H9 (cell line): Measurements from ENCODE around the gene TRIM7. TPM values are rescaled to one million over a fixed set of nuclear protein-coding genes. Genes with fewer than 3 reads are reported as not detected.

Experiments
- DNase-seq: peaks from one replicate; pipeline ENCODE4 v3.0.0-alpha.2; 2017
- H2AFZ ChIP-seq: one replicate; pipeline ENCODE4 v1.6.1; 2013; ENCODE audit warnings: mild to moderate bottlenecking, low read length, control low read depth, moderate library complexity
- H2AK5ac ChIP-seq: 2 replicates; pipeline ENCODE4 v1.6.1; 2013; ENCODE audit warnings: low read length, control low read depth, mixed read lengths; ENCODE audit not compliant: insufficient read length
- H2BK120ac ChIP-seq: one replicate; pipeline ENCODE4 v1.6.1; 2013; ENCODE audit warnings: low read depth, mild to moderate bottlenecking, low read length, control low read depth, inconsistent platforms; ENCODE audit not compliant: poor library complexity, severe bottlenecking
- H2BK12ac ChIP-seq: 2 replicates; pipeline ENCODE4 v1.6.1; 2013; ENCODE audit warnings: low read length, control low read depth, mixed read lengths, low read depth; ENCODE audit not compliant: insufficient read length
- H2BK15ac ChIP-seq: 2 replicates; pipeline ENCODE4 v1.6.1; 2013; ENCODE audit warnings: low read depth, low read length, control low read depth
- H2BK20ac ChIP-seq: one replicate; pipeline ENCODE4 v1.6.1; 2013; ENCODE audit warnings: low read depth, mild to moderate bottlenecking, low read length, control low read depth, inconsistent platforms; ENCODE audit not compliant: poor library complexity, severe bottlenecking
- H2BK5ac ChIP-seq: 2 replicates; pipeline ENCODE4 v1.6.1; 2013; ENCODE audit warnings: low read length, control low read depth, mixed read lengths; ENCODE audit not compliant: insufficient read length
- H3K14ac ChIP-seq: 2 replicates; pipeline ENCODE4 v1.6.1; 2013; ENCODE audit warnings: low read length, control low read depth; ENCODE audit not compliant: insufficient read depth
- H3K18ac ChIP-seq: 2 replicates; pipeline ENCODE4 v1.6.1; 2013; ENCODE audit warnings: low read depth, mild to moderate bottlenecking, mixed read lengths, low read length, control low read depth; ENCODE audit not compliant: insufficient read length
- H3K23ac ChIP-seq: 2 replicates; pipeline ENCODE4 v1.6.1; 2013; ENCODE audit warnings: low read length, control low read depth, mixed read lengths, low read depth; ENCODE audit not compliant: insufficient read length
- H3K23me2 ChIP-seq: 2 replicates; pipeline ENCODE4 v1.6.1; 2013; ENCODE audit warnings: low read depth, mild to moderate bottlenecking, mixed read lengths, low read length, control low read depth; ENCODE audit not compliant: insufficient read length, poor library complexity, severe bottlenecking
- H3K27ac ChIP-seq: 2 replicates; pipeline ENCODE4 v1.5.1; 2013; ENCODE audit warnings: low read length, control low read depth, mixed read lengths, low read depth; ENCODE audit not compliant: insufficient read length
- H3K27me3 ChIP-seq: 2 replicates; pipeline ENCODE4 v1.6.1; 2013; ENCODE audit warnings: low read length, control low read depth, inconsistent platforms; ENCODE audit not compliant: insufficient read depth
- H3K4ac ChIP-seq: 2 replicates; pipeline ENCODE4 v1.6.1; 2013; ENCODE audit warnings: low read depth, mild to moderate bottlenecking, control low read depth, inconsistent platforms, low read length, moderate library complexity
- H3K4me1 ChIP-seq: 2 replicates; pipeline ENCODE4 v1.6.1; 2013; ENCODE audit warnings: low read length, control low read depth, inconsistent platforms; ENCODE audit not compliant: insufficient read depth
- H3K4me2 ChIP-seq: 2 replicates; pipeline ENCODE4 v1.6.1; 2013; ENCODE audit warnings: low read length, control low read depth, mixed read lengths; ENCODE audit not compliant: insufficient read length, insufficient read depth
- H3K56ac ChIP-seq: 2 replicates; pipeline ENCODE4 v1.6.1; 2013; ENCODE audit warnings: low read depth, mild to moderate bottlenecking, mixed read lengths, low read length, control low read depth; ENCODE audit not compliant: insufficient read length
- H3K79me1 ChIP-seq: 2 replicates; pipeline ENCODE4 v1.6.1; 2013; ENCODE audit warnings: low read depth, mild to moderate bottlenecking, moderate library complexity, low read length, control low read depth, inconsistent platforms; ENCODE audit not compliant: insufficient read depth, poor library complexity, severe bottlenecking
- H3K79me2 ChIP-seq: 2 replicates; pipeline ENCODE4 v1.6.1; 2013; ENCODE audit warnings: low read length, control low read depth, inconsistent platforms; ENCODE audit not compliant: insufficient read depth
- H3K9ac ChIP-seq: 2 replicates; pipeline ENCODE4 v1.6.1; 2013; ENCODE audit warnings: low read length, control low read depth, mixed read lengths; ENCODE audit not compliant: insufficient read length; ENCODE audit errors: extremely low read depth
- H3K9me3 ChIP-seq: one replicate; pipeline ENCODE4 v1.6.1; 2013; ENCODE audit warnings: low read depth, low read length, inconsistent platforms; ENCODE audit not compliant: control insufficient read depth
- H3T11ph ChIP-seq: one replicate; pipeline ENCODE4 v1.6.1; 2013; ENCODE audit warnings: mild to moderate bottlenecking, low read length, control low read depth, inconsistent platforms
- H4K20me1 ChIP-seq: one replicate; pipeline ENCODE4 v1.6.1; 2013; ENCODE audit not compliant: control insufficient read depth, insufficient read length, insufficient read depth
- H4K5ac ChIP-seq: 2 replicates; pipeline ENCODE4 v1.6.1; 2013; ENCODE audit warnings: low read depth, mild to moderate bottlenecking, mixed read lengths, low read length, control low read depth; ENCODE audit not compliant: insufficient read length
- H4K8ac ChIP-seq: replicated peaks from 2 replicates; pipeline ENCODE4 v1.6.1; 2013; ENCODE audit warnings: low read length, control low read depth, mixed read lengths, low read depth; ENCODE audit not compliant: insufficient read length
- H4K91ac ChIP-seq: 2 replicates; pipeline ENCODE4 v1.6.1; 2013; ENCODE audit warnings: low read depth, mild to moderate bottlenecking, moderate library complexity, mixed read lengths, low read length, control low read depth; ENCODE audit not compliant: insufficient read length
- H3K27ac Mint-ChIP-seq, 3 experiments: 2 replicates in 2 of 3; 3 replicates in 1 of 3; pipeline ENCODE4 v1.8.0; 2020 to 2021; ENCODE audit warnings: mixed read lengths in 3 of 3, mild to moderate bottlenecking in 1 of 3, moderate library complexity in 1 of 3
- H3K27me3 Mint-ChIP-seq: 2 replicates; pipeline ENCODE4 v1.8.0; 2021; ENCODE audit warnings: low read depth, mild to moderate bottlenecking, moderate library complexity, mixed read lengths
- H3K36me3 Mint-ChIP-seq, 3 experiments: 2 replicates in 2 of 3; 3 replicates in 1 of 3; pipeline ENCODE4 v1.8.0; 2020 to 2021; ENCODE audit warnings: low read depth in 3 of 3, mixed read lengths in 3 of 3; ENCODE audit not compliant: insufficient read depth in 1 of 3
- H3K4me1 Mint-ChIP-seq, 2 experiments: 2 replicates each; pipeline ENCODE4 v1.8.0; 2020; ENCODE audit warnings: mixed read lengths in 2 of 2
- H3K4me3 Mint-ChIP-seq, 2 experiments: 2 replicates in 1 of 2; 3 replicates in 1 of 2; pipeline ENCODE4 v1.8.0; 2020 to 2021; ENCODE audit warnings: mild to moderate bottlenecking in 2 of 2, mixed read lengths in 2 of 2, moderate library complexity in 1 of 2
- H3K9me3 Mint-ChIP-seq, 2 experiments: 2 replicates in 1 of 2; 3 replicates in 1 of 2; pipeline ENCODE4 v1.8.0; 2020; ENCODE audit warnings: mild to moderate bottlenecking in 2 of 2, mixed read lengths in 2 of 2, moderate library complexity in 1 of 2
- WGBS: extraction: QIAGEN DNeasy Blood & Tissue Kit; methylation state at CpG from one replicate; pipeline ENCODE4 v1.1.7; 2013; ENCODE audit warnings: missing lambda C conversion rate, low lambda C conversion rate, mixed read lengths; ENCODE audit not compliant: insufficient read length; ENCODE audit errors: extremely low coverage; 5-methylcytosine and 5-hydroxymethylcytosine counted together
- total RNA-seq: library from RNA; stranded (reverse); gene quantifications from 2 replicates; pipeline ENCODE4 v1.2.1, GENCODE V29; 2021
- TF ChIP-seq, protein P1 (sequence below): fragments of 200-600 bp; sonication (generic); conservative IDR thresholded peaks from 3 replicates; pipeline ENCODE4 v1.8.0; 2021; ENCODE audit warnings: antibody characterized with exemption, mild to moderate bottlenecking

Gene TRIM7
- total RNA-seq, 1 experiment from 2014 or later, result not detected

DNA sequence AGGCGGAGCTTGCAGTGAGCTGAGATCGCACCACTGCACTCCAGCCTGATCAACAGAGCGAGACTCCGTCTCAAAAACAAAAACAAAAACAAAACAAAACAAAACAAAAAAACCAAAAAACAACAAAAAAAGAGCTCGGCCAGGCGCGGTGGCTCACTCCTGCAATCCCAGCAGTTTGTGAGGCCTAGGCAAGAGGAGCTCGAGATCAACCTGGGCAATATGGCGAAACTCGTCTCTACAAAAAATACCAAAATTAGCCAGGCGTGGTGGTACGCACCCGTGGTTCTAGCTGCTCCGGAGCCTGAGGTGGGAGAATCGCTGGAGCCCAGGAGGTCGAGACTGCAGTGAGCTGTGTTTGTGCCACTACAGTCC is 20.2 kb downstream of the TRIM7 start:
- Histone ChIP-seq H4K8ac (no peak overlapping the region), H4K5ac (no peak overlapping the region), H2AK5ac (no peak overlapping the region), H2BK20ac (no peak overlapping the region), H3K4me1 (no peaks in the 10 kb centered on the region), H3K79me1 (no peaks in the 10 kb centered on the region), H2BK12ac (no peak overlapping the region), H2BK15ac (no peak overlapping the region), H3T11ph (no peak overlapping the region), H2AFZ (no peak overlapping the region), H3K18ac (peak overlapping the region; percentile 36), H3K9me3 (no peaks in the 10 kb centered on the region), H3K56ac (no peak overlapping the region), H3K9ac (no peak overlapping the region), H3K4me2 (no peak overlapping the region), H3K27me3 (peaks cover 4% of the 10 kb centered on the region; the same call in 1 of the 2 replicates), H4K20me1 (no peaks in the 10 kb centered on the region), H3K14ac (no peak overlapping the region), H2BK120ac (no peak overlapping the region), H3K23ac (no peak overlapping the region), H4K91ac (no peak overlapping the region), H3K4ac (no peak overlapping the region), H3K27ac (no peak overlapping the region), H3K79me2 (no peaks in the 10 kb centered on the region), H2BK5ac (no peak overlapping the region), H3K23me2 (peaks cover 18% of the 10 kb centered on the region)
- Mint-ChIP-seq H3K4me1 (peaks cover 12 to 21% of the 10 kb centered on the region in 2 experiments), H3K36me3 (peaks cover 0 to 4% (median 2%) of the 10 kb centered on the region in 3 experiments; a peak in 3 of 7 replicates), H3K9me3 (peaks cover 16 to 23% of the 10 kb centered on the region in 2 experiments), H3K27ac (peak overlapping the region in 1 of 3 experiments; percentile 97; a peak in 2 of 7 replicates), H3K27me3 (peaks cover 25% of the 10 kb centered on the region), H3K4me3 (peak overlapping the region; percentile 83 to 84)
- DNase-seq, result no peak
- WGBS, result no CpG with 5 or more reads among the region's 16 CpGs
- TF ChIP-seq, protein P1, sequence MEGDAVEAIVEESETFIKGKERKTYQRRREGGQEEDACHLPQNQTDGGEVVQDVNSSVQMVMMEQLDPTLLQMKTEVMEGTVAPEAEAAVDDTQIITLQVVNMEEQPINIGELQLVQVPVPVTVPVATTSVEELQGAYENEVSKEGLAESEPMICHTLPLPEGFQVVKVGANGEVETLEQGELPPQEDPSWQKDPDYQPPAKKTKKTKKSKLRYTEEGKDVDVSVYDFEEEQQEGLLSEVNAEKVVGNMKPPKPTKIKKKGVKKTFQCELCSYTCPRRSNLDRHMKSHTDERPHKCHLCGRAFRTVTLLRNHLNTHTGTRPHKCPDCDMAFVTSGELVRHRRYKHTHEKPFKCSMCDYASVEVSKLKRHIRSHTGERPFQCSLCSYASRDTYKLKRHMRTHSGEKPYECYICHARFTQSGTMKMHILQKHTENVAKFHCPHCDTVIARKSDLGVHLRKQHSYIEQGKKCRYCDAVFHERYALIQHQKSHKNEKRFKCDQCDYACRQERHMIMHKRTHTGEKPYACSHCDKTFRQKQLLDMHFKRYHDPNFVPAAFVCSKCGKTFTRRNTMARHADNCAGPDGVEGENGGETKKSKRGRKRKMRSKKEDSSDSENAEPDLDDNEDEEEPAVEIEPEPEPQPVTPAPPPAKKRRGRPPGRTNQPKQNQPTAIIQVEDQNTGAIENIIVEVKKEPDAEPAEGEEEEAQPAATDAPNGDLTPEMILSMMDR, result no peak
